ENCODE data around the gene GLI2.

Gene GLI2

DNA sequence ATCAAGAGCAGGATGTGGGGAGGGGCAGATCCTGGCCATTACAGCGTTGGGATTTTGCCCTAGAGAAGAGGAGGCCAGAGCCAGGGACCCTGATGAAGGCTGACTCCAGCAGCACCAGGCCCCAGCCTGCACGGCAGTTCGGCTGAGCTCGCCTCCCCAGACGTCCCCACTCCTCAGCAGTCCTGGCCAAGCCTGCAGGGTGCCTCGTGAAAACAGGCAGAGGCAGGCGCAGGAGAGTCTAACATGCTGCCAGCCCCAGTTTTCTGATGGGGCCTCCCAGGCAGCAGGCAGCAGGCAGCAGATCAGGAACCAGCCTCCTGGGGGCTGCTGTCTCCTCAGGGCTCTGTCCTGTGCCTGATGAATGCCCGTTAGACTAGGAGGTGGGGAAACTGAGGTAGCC is 19.7 kb upstream of the GLI2 start:
- no peak for DNase-seq

DNA sequence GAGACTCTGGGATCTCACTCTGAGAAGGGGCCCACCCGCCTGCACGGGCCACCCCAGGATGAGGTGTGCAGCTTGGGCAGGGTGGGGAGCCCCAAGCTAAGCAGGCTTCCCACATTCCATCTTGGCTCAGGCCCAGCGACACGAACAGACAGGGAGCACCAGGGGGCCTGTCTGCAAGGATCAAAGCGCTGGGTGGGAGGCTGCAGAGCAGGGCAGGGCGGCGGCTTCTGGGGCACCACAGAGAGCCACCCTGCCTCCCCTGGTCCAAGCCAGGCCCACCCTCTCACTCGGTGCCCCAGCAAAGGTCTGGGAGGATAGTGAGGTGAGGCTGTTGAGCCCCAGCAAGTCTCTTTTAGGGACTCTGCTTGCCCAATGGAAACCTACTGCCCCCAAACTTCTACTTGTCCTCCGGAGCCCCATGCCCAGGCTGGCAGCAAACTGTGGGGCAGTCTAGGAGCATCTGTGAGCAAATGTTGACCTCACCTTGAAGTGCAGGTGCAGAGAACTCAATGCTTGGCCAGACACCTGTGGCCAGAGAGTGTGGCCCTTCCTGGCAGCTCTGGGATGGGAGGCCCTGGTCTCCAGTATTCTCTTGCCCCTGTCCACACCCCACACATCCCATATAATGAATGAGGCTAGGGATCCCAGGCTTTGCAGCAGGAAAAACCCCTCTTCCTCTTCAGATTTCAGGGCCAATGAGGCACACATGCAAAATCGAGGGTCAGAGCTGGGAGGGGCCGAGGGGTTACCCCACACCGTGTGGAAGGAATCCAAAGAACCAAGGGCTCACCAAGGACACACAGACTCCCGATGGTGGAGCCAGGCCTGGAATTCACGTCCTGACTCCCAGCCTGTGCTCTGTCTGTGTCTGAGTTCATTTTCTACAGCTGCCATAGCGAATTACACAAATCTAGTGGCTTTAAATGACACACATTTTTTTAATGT is 18.8 kb upstream of the GLI2 start:
- DNase-seq: no peak

DNA sequence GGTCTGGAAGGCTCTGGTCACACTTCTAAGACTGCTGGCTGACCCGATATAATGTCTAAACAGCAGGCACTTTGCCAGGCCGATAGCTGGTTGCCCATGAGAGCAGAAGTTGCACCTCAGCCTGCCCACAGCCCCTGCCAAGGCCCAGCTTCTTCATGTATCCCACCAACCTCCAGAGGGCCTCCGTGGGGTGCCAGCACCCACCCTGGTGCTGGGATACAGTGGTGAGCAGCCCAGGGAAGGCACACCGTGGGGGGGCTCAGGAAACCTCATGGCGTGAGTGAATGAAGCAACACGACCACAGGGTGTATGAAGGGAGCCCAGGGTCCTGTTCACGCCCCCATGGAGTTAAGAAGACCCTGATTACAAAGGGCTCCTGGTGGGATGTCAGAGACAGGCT is 16.2 kb upstream of the GLI2 start:
- no peak for DNase-seq

DNA sequence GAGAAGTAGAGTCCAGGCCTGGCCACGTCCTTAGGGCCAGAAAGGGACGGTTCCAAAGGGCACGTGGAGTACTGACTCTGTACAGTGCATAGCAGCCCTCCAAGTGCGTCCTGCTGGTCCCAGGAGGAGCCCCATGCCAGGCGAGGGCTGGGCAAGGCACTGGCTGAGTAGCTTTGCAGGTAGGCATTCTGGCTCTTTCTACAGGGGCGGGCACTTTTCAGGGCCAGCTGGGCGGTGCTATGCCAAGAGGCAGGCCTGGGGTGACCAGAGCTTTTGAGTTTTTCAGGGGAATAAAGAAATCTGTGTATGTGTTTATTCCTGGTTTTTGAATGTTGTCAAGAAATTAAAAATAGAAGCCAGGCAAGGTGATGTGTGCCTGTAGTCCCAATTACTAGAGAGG is 15.4 kb upstream of the GLI2 start:
- no peak for DNase-seq

DNA sequence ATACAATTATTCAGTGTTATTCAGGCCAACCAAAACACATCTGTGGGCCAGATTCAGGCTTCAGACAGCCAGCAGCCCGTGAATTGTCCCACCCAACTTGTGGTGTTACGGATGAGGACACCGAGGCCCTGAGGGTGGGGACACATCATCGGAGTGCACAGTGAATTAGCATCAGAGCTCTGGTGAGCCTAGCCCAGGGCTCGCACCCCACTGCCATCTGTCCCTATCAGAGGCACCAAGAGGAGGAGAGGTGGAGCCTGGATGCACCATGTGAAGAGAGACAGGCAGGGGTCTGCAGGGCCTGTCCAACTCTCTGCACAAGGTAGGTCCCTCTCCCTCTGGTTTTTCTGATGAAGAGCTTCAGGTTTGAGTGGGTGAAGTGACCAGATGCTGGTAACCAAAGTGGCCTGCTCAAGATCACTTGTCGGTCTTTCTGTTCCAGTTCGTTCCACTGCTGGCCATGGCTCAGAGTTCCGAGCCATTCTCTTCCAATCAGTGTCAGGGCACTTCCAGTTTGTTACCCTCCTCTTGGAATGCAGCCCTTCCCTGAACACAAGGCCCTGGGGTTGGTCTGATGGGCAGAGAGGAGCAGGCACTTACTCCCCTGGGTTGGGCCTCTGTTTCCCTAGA is 14.8 kb upstream of the GLI2 start:
- no peak for DNase-seq

DNA sequence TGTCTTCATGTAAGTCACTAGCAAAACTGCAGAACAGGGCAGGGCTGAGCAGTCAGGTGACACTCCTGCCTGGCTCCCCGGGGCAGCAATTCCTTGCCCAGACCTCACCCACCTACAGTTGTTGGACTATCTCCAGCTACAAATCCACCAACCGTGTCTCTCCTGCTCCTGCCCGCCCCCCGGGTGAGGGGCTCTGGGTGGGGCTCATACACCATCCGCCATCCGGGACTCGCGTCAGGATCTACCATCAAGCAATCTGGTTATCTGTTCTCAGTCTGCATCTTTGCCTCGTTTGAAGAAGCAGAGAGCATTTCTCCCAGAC is 13.5 kb upstream of the GLI2 start:
- DNase-seq: no peak

DNA sequence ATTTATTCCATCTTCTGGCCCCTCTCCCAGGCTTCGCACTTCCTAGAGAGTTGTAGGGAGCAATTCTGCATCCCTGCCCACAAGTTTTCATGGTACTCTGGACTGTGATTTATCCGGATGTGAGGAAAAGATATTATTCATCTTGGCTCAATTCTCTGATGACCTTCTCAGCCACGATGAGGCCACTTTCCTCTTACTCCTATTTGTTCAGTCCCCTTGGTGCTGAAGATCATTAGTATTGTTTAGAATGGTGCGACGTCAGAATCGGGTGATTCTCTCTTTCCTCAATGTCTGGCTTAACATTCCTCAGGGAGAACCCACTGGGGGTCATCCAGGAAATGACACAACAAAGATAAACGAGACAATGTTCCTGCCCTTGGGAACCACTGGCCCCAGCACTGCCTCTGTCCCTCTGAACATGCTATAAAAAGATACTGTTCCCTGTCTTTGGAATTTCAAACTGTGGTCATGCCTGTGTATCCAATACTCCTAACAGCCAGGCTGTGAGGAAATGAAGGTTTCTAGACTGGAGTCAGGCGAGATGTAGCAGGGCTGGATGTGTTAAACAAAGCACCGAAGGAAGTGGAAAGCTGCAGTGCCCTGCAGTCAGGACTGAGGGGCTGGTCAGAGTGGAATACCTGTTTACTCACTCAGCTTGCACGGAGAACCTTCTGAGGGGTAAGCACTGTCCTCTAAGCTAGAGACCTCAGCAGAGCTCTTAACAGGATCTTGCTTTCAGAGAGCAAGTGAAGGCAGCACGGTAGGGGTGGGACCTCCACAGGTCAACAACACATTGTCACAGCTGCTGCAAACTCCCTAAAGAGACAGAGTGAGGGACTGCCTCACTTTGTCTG is 12.9 kb upstream of the GLI2 start:
- no peak for DNase-seq

DNA sequence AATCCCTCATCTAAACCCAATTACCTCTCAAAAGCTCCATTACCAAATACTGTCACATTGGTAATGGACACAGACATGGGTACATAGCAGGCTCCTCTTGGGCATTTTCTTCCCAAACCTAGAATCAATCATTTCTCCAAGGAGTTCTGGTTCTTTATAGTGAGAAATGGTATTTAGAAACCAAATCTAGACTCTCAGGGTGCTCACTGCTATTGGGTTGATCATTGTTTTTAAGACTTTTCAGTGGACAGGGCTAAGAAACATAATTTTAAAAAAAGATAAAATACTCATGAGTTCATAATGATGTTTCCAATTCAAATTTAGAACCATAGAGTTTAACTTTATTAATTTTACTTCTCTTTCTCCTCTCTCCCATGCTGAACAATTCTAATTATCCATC is 9.4 kb upstream of the GLI2 start:
- no peak for DNase-seq

DNA sequence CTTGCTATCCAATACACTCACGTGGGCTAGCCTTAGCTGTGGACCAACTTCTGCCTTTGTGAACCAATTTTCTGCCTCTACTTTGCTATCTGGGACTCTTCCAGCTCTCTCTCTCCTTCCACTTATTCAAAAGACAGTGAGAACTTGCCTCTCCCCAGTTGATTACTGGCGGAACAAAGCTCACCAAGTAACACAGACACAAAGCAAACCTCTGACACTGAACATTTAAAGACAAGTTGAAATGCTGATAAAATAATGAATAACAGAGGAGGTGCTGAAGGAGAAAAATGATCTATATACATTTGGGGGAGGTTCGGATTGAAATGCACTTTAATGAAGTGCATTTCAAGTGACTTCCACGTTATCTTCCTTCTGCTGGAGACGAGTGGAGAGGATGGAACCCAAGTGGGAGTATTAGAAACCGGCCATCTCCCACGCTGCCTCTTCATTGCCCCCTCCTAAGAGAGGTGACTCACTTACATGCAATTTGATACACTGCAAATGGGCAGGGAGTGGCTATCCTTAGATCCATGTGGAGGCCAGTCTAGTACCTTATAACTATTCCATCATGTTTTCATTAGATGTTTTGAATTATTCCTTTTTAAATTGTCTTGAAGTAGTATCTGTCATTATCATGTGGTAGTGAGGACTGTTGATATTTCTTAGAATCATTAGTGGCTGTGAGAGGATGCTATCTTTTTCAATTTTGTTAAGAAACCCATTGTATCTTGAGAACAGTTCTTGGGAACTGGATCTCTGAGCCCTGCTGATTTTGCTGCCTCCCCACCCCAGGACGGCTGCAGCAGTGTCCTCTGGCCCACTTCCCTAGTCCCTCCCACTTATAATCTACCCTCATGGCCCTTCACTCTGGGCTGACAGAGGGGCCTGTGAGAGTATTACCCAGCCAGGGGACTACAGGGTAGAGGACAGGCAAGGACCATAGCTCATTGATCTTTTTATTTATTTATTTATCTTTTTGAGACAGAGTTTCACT is 6.0 kb upstream of the GLI2 start:
- no peak for DNase-seq

DNA sequence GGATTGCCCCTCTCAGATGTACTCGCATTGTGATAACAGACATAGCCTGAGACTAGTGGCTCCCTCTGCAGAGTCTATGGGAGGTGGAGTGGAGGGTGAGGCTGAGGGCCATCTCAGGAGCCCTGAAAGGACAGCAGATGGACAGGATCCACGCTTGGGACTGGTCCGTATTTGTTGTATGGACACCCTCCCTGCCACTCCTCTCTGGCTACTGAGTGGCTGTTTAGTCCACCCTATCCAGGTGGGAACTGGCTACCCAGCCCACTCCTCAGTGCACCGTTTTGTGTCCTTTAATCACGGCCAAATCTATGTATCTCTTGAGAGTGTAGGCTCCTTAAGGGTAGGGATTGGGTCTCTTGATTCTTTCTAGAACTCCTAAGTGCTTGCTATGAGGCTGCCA is 4.5 kb upstream of the GLI2 start:
- DNase-seq: peak; percentile 17

DNA sequence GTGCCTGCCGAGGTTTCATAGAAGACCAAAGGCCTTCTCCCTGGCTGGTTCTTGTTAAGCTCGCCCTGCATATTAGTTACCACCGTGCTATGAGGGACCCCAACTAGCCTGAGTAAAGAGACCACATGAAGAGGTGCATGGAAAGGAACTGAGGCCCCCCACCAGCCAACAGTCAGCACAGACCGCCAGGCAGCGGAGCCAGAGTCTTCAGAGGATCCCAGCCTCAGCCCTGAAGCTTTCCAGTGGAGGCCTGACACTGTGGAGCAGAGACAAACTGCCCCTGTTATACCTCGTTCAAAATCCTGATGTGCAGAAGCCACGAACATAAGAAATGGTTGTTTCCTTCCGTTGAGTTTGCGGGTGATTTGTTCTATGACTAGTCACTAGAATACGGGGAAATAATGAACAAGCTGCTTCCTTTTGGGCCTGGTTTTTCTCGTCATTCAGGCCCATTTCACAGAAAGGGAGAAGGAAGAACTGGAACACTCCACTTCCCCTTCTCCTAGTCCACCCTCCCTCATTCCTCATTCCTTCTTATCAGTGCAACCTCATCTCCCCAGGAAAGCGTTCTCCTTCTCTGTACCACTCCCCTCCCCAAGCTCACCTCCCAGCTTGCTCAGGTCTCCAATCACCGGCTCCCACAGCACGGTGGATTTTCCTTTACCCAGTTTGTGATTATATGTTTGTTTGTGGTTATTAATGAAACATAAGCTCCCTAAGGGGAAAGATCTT is 3.0 kb upstream of the GLI2 start:
- no peak for DNase-seq

DNA sequence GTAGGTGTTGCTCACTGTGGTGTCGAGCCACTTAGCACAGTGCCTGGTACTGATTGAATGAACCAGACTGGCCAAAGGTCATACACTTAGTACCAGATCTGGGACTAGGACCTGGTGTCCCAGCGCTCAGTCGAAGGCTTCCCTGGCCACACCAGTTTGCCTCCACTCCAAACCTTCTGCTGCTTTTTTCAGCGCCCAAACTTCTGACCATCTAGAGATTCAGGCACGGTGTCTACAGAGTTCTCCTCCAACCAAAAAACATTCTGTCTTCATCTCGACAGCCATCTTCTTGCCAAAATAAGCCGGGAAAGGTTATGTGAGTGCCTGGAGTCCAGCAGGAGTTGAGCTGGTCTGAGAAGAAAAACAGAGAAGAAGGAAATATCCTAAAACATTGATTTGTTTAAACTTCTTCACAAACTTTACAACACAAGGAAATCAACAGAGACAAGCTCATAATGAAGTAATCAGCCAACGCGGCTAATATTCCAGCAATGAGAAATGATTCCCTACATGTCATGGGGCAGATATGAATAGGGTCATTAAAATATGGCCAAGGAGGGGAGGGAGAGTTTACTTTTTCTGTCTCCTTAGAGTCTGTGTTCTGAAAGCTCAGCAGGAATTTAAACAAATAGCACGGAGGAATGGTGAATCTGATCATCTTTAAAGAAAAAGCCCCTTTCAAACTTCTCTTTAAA is 2.3 kb upstream of the GLI2 start:
- no peak for DNase-seq

DNA sequence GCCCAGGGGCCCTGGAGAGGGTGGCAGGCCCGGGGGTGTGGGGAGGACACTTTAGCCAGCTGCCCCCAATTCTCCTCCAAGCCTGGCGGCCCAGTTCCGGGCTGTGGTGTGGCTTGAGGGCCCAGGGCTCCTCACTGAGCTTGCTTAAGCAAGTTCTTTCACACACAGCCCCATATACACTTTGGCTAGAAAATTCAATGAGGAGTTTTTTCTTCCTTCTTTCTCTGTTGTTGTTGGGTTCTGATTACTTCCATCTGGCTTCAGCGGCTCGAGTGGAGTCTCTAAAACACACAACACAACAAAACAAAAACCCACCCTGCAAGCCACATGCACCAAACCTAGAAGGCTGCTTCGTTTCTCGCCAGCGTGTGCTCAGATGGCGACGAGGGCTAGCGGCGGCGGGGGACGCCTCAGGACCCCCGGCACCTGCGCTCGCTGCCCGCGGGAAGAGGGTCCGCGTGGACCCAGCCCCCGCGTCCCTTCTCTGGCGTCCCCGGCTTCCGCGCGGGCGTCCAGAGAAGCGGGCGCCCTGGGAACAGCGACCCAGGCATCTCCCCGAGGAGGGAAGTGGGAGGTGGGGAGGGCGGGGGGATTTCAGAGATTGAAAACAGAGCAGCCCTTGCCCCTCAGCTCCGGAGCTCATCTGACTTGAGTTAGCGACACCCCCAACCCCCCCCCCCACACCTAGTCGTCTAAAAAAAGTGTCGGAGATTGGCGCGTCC is 577 bp upstream of the GLI2 start:
- DNase-seq: peak; percentile 38

DNA sequence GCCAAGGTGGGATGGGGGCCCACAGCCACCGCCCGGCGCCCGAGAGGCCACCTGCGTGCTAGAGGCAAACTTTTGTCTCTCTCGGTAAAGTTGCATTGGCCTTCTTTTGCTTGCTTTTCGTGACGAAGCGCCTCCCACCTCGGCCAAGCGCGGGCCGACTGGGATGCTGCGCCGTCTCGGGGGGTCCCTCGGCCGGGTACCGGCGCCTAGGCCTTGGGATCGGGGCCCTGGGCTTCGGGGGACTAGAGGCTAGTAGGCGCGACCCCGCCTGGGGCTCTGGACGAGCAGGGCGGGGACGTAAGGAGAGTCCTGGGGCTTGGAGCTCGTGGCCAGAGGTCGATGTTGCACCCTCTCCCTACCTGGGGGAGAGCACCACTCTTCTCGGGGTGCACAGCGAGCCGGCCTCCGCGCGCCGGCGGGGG is 545 bp downstream of the GLI2 start:
- no peak for DNase-seq

DNA sequence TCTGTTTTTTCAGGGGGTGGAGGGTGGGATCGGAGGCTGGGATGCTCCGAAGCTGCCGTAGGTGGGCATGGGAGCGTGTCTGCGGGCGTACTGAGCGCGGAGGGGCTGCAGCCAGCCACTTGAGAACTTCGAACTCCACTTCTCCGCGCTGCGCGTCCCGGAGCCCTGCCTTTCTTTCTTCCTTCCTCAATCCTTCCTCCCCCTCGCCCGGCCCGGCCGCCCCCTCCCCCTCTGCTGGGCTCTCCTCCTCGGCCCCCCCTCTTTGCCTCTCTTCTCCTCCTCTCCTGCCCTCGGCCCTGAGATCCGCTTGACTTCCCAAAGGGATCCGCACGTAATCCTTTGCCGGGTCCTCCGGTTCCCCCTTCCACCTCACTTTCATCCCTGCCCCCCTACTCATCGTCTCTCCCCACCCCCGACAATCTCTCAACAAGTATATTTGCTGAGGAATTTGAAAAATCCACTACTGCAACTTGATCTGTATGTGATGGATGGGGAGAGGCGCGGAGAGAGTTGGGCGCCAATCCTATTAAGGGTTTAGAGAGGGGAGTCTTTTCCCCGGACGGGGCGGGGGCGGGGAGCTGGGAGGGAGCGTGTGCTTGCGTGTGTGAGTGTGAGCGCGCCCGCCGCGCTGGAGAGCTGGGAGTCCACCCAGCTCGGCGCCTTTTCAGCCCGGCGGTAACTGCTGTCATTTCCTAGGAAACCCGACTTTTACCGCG is 1.1 kb downstream of the GLI2 start:
- DNase-seq: peak; percentile 47

DNA sequence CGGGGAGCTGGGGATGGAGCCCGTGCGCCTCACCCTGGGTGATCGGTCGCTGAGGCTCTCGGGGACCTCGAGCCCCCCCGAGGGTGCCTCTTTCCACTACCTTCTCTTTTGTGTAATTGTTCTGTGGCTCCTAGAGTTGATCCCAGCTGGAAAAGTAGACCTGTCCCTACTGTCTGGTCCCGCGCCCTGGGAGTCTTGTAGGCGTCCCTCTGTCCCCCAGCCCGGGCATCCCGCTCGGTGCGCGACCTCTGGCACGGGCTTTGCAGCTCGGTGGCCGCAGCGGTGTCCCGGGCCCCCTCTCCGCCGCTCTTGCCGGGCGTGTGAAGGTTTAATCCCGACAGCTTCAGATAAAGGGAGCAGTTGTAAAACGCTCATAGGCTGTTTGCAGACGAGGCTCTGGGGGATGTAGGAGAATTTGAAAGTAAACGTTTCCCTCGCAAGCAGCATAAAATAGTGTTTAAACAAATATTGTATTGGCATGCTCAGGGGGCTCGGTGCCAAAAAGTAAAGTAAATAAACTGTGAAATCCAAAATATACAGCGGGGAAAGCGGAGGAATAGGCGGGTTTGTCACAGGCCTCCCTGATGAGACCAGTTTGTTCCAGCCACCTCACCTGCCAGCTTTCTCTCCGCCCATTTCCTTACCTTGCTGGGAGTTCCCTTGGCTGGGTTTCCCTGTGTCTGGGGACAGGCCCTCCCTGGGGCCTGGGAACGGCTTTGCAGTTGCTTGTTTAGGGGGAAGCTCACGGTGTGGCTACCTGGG is 1.9 kb downstream of the GLI2 start:
- peak; percentile 50 for DNase-seq

DNA sequence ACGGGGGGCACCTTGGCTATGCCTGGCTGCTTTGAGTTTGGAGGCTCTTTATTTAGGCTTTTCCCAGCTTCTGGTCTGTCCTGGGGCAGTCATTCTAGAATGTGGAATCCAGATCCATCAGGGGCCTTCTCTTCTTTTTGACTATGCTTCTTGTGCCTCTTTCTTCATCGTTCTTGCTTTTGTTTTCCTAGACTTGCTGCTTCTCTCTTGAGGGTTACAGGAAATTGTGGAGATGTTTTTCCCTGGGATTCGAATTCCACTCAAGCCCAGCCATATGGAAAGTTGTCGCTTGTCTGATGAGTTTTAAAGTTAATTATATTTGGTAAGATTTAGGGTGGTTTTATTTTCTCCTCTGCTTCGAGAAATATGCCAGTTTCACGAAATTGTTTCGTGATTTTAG is 2.4 kb downstream of the GLI2 start:
- no peak for DNase-seq

DNA sequence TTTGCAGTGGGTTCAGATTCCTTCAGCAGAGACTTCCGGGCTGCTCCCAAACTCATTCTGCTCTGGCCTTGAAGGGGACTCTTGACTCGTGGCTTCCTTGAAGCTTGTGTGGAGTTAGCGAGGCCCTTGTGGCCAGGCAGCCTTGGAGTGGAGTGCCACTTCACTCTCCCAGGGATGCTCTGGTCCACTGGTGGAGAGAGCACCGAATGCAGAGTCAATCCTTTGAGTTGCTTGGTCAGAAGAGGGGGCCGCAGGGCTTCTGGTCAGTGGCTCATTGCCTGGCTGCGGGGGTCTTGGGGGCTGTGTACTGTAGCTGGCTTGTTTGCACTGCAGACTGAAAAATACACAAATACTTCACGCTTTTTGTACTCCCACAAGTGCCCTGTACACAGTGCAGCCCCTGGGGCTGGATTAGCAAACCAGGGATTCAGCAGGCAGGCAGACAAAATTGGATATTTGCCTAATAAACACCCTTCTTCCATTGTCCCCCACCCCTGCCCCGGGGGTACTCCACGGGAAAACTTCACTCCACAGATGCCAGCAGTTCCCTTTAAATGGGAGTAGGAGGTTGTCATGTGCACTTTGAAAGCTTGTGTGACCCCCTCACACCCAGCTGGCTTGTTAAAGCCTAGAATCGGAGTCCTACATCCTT is 3.2 kb downstream of the GLI2 start:
- no peak for DNase-seq

Measured in activated CD8-positive, alpha-beta memory T cell treated with anti-CD3 and anti-CD28 coated beads for 24 hours (primary cell).